Prostate gland (tissue), 2 donors: Measurements from ENCODE around the gene CALML3. TPM values are rescaled to one million over a fixed set of nuclear protein-coding genes. Genes with fewer than 3 reads are reported as not detected.

ENCODE experiments used
- DNase-seq: peaks from one replicate; pipeline ENCODE4 v3.0.0-alpha.2; 2019; ENCODE audit warnings: low spot score
- H3K27ac ChIP-seq, 2 donors: fragments of 200-600 bp; sonication (generic); 2 replicates each; pipeline ENCODE4 v1.5.1; 2017 to 2019
- H3K27me3 ChIP-seq: fragments of 200-600 bp; sonication (generic); replicated peaks from 2 replicates; pipeline ENCODE4 v1.5.1; 2019; ENCODE audit not compliant: insufficient read depth
- H3K36me3 ChIP-seq, 2 donors: fragments of 200-600 bp; sonication (generic); 1 replicate in 1 of 2; 2 replicates in 1 of 2; pipeline versions ENCODE4 v1.5.1 to v1.8.1; 2017 to 2019
- H3K4me1 ChIP-seq: fragments of 200-600 bp; sonication (generic); replicated peaks from 2 replicates; pipeline ENCODE4 v1.5.1; 2019
- H3K4me3 ChIP-seq, 2 donors: fragments of 200-600 bp; sonication (generic); 2 replicates each; pipeline ENCODE4 v1.5.1; 2017 to 2019
- H3K9me3 ChIP-seq: fragments of 200-600 bp; sonication (generic); 2 replicates; pipeline ENCODE4 v1.5.1; 2017
- POLR2A ChIP-seq: fragments of 450-650 bp; IDR thresholded peaks from one replicate; pipeline ENCODE4 v1.6.1; 2016; ENCODE audit warnings: antibody characterized with exemption, mild to moderate bottlenecking
- POLR2AphosphoS5 ChIP-seq: sonication (generic); formaldehyde crosslinking; IDR thresholded peaks from one replicate; pipeline ENCODE4 v1.6.1; 2017; ENCODE audit warnings: antibody characterized with exemption
- WGBS: methylation state at CpG from one replicate; pipeline ENCODE4 v1.1.5; 2018; 5-methylcytosine and 5-hydroxymethylcytosine counted together
- intact Hi-C: fragments of 100-400 bp; cut with DNase I; formaldehyde crosslinking; loops from one replicate; pipeline ENCODE4 v1.14.2; 2022
- total RNA-seq, 2 donors: library from RNA; depleted of rRNA; stranded (reverse); fragments of >200 nt; gene quantifications; one replicate each; pipeline ENCODE4 v1.1.0, GENCODE V29; 2016
- TF ChIP-seq, protein P1 (sequence below), 4 experiments: fragments of 200-600 bp in 2 of 4; fragments of 450-650 bp in 2 of 4; sonication (generic) in 2 of 4; IDR thresholded peaks; 1 replicate in 3 of 4; 2 replicates in 1 of 4; pipeline ENCODE4 v1.5.1; 2016 to 2019; ENCODE audit warnings: antibody characterized with exemption in 4 of 4, mild to moderate bottlenecking in 2 of 4, moderate library complexity in 2 of 4

CALML3 gene
- total RNA-seq, 2 donors from 2014 or later: 1.6 to 8.0 TPM

DNA sequence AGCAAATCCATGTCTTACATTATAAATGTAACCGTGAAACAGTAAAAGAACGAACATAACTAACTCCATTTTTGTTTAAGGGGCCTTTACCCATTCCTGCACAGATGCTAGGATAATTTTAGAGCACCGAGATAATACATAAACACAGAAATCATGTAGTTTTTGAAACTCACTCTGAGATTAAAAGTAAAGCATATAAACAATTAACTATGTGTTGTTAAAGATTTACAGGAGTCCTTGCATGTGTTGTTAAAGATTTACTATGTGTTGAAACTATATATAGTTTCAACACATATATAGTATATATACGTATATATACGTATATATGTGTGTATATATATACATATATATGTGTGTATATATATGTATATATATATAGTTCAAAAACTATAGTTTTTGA is 7.2 kb upstream of the CALML3 start:
- Histone ChIP-seq H3K9me3 (no peaks in the 10 kb centered on the region), H3K36me3 (no peaks in the 10 kb centered on the region), H3K4me3 (no peak overlapping the region), H3K4me1 (no peaks in the 10 kb centered on the region), H3K27me3 (no peaks in the 10 kb centered on the region), H3K27ac (no peak overlapping the region)
- DNase-seq: no peak
- 59% methylated on average over 5 of the region's 5 CpGs for WGBS
- TF ChIP-seq POLR2A: no peak
- TF ChIP-seq POLR2AphosphoS5: no peak
- TF ChIP-seq, protein P1, sequence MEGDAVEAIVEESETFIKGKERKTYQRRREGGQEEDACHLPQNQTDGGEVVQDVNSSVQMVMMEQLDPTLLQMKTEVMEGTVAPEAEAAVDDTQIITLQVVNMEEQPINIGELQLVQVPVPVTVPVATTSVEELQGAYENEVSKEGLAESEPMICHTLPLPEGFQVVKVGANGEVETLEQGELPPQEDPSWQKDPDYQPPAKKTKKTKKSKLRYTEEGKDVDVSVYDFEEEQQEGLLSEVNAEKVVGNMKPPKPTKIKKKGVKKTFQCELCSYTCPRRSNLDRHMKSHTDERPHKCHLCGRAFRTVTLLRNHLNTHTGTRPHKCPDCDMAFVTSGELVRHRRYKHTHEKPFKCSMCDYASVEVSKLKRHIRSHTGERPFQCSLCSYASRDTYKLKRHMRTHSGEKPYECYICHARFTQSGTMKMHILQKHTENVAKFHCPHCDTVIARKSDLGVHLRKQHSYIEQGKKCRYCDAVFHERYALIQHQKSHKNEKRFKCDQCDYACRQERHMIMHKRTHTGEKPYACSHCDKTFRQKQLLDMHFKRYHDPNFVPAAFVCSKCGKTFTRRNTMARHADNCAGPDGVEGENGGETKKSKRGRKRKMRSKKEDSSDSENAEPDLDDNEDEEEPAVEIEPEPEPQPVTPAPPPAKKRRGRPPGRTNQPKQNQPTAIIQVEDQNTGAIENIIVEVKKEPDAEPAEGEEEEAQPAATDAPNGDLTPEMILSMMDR (IDR thresholded peaks at IDR 0.05): no peak
- intact Hi-C loops: no loop called here

DNA sequence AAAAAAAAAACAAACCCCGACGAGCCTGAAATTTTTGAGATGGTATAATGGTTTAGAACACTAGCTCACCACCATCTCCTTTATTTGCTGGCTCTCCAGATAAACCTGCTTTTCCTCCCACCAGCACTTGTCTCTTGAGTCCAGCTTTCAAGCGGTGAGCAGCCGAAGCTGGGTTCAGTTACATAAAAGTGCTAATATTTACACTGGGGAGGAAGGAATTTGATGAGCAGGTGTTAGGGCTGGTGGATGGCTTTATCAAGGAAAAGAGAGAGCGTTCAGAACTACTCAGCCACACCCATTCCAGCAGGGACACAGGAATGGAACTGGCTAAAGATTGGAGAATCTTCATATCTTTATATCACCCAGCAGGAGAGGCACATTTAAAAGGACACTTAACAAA is 6.6 kb upstream of the CALML3 start:
- intact Hi-C loops: no loop called here
- peak; percentile 75 for DNase-seq
- no peaks in the 10 kb centered on the region for H3K4me1 ChIP-seq
- 38% methylated on average over 5 of the region's 5 CpGs for WGBS
- peak overlapping the region in 1 of 2 donors; percentile 33 for H3K27ac ChIP-seq
- TF ChIP-seq POLR2A (no peak), POLR2AphosphoS5 (peak; percentile 75)
- no peaks in the 10 kb centered on the region for H3K9me3 ChIP-seq
- H3K27me3 ChIP-seq: no peaks in the 10 kb centered on the region
- H3K36me3 ChIP-seq: no peaks in the 10 kb centered on the region
- no peak overlapping the region for H3K4me3 ChIP-seq

DNA sequence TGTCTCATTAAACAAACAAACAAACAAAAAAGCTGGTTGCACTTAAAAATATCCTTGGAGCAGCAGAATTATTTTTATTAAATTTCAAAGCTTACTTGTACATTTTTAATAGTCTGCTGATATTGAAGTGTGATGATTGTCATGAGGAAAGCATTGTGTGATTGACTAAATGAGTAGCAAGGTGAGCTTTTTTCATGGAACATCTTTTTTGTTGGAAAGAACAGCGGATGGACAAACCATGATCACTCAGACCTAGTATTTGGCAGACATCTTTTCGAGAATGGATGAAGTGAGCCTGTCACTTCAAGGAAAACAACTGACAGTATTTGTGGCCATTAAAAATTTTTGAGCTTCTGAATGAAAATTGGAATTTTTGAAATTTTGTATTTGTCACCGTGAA is 5.7 kb upstream of the CALML3 start:
- TF ChIP-seq POLR2AphosphoS5: no peak
- TF ChIP-seq, protein P1 (IDR thresholded peaks at IDR 0.05): no peak
- no peak for TF ChIP-seq POLR2A
- no peak for DNase-seq
- Histone ChIP-seq H3K27me3 (no peaks in the 10 kb centered on the region), H3K36me3 (no peaks in the 10 kb centered on the region), H3K27ac (no peak overlapping the region), H3K4me3 (no peak overlapping the region), H3K4me1 (no peaks in the 10 kb centered on the region), H3K9me3 (no peaks in the 10 kb centered on the region)
- intact Hi-C loops: no loop called here
- WGBS: 94% methylated on average over 3 of the region's 3 CpGs

DNA sequence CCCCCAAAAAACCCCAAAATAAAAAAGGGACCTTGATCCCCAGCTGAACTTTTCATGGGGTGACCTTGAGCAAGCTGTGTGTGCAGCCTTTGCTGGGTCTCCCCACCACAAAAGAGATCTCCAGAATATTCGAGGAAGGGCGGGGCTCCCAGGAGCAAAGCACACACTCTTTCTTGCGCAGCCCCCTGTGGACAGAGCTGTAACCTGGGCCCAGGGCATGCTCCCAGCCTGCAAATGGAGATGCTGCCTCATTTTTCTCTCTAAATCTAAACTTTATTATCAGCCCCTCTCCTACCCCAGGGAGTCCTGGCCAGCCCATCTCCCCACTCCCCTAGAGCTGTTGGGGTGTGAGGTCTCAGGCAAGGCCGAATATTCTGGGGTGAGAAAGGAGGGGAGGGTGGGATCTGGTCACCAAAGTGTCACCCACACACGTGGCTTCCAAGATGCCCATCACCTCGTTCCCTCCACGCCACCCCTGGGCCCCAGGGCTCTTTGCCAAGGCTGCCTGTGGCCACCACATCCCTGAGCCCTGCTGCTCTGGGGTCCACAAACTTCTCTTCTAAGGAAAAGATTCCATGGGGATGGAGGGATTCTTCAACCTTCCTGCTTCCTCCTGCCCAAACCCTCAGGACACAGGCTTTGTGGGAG is 1.7 kb upstream of the CALML3 start:
- Histone ChIP-seq H3K4me1 (no peaks in the 10 kb centered on the region), H3K4me3 (no peak overlapping the region), H3K36me3 (no peaks in the 10 kb centered on the region), H3K9me3 (no peaks in the 10 kb centered on the region), H3K27ac (no peak overlapping the region), H3K27me3 (no peaks in the 10 kb centered on the region)
- intact Hi-C loops: no loop called here
- no peak for TF ChIP-seq POLR2A
- no peak for DNase-seq
- WGBS: 85% methylated on average over 7 of the region's 7 CpGs

DNA sequence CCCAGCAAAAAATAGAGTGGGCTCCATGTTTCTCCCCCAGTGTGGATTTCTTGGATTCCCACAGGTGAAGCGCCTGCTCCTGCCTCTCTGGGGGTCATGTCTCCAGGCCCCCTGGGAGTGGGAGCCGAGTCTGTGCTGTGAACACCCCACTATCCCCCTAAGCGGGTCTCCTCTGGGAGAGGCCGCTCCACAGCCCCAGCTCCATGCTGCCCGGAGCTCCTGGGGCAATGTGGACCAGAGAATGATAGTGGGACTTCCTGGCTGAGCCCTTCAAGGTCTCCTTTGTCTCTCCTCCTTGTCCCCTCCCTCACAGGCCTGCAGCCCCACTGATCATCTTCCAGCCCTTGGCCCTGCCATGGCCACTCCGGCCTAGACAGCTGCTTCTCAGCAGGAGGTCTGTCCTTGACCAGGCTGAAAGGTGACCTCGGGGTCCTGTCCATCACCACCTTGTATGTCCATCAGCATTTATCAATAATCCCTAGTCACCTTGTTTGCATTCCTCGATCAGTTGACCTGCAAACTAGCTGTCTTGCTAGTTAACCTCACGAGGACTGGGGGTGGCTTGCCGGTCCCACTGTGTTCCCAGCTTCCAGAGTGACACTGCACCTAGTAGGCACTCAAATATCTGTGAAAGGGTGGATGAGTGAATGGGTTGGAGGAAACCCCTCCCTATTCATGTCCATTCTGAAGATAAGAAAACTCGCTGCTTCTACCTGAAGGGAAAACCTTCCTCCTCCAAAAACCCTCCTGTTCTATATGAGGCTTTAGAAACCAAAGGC is 776 bp upstream of the CALML3 start:
- WGBS: 94% methylated on average over 11 of the region's 11 CpGs
- Histone ChIP-seq H3K4me1 (no peaks in the 10 kb centered on the region), H3K27me3 (no peaks in the 10 kb centered on the region), H3K4me3 (no peak overlapping the region), H3K9me3 (no peaks in the 10 kb centered on the region), H3K36me3 (no peaks in the 10 kb centered on the region), H3K27ac (no peak overlapping the region)
- intact Hi-C loops: no loop called here
- TF ChIP-seq POLR2A (no peak), POLR2AphosphoS5 (no peak)
- TF ChIP-seq, protein P1 (IDR thresholded peaks at IDR 0.05): no peak
- no peak for DNase-seq
